ENCODE results near the gene GHRHR.

The GHRHR gene

DNA sequence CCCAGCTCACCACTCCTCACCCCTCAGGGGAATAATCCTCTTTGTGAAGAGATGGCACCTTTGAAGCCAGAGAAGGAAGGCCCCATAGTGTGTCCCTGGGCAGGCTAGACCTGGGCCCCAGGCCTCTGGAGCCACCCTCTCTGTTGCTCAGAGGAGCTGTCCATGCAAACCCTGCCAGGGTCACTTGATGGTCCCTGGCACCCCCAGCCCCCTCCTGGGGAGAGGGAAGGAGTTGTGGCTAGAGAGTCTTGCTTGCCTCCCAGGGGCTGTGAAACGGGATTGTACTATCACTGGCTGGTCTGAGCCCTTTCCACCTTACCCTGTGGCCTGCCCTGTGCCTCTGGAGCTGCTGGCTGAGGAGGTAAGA is 5.8 kb downstream of the GHRHR start:
- DNase-seq = no peak

DNA sequence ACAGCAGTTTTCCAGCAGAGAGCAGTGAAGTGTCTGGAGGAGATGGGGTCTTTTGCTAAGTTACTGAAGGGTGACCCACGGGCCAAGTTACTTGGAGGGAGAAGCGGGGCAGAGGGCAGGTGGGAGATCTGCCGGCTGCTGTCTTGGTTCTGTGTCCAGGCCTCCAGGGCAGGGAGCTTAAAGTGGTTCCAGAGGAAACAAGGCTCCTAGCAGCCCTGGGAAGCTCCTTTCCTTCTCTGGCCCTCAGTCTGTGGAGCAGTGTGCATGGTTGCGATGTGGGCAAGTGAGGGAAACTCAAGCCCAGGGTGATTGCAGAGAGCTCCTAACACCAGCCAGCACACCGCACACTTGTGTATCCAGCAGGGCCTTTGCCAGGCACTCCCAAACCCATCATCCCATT is 6.3 kb downstream of the GHRHR start:
- no peak for DNase-seq

GRCh38 chr7:30970594-30971094 is 6.9 kb downstream of the GHRHR start:
- DNase-seq = no peak

- no peak for DNase-seq
These were observed 7.7 kb downstream of the GHRHR start for GRCh38 chr7:30971440-30971839.

DNA sequence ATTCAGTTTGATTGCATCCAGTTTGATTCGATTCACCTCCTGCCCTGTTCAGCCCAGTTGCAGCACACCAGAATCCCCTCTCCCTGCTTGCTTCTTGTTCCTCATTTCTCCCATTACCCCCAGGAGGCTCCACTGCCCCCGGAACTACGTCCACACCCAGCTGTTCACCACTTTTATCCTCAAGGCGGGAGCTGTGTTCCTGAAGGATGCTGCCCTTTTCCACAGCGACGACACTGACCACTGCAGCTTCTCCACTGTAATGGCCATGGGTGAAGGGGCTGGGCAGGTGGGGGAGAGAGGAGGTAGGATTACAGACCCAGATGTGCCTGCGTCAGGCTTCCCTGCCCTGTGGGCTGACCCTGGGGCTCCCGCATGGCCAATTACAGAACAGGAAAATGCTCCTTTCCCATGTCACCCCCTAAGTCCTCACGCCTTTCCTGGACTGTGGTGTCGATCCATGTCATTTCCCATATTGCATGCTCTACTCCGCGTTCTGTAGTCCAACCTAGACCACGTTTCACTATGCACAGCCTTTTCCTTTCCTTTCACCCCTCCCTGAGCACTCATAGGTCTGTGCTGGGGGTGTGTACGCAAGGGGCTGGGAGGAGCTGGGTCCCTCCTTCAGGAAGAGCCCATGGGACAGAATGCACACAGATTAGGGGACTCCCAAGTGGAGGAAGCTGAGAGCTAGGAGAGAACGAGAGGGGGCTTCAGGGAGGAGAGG is 8.2 kb downstream of the GHRHR start:
- no peak for DNase-seq

GRCh38 chr7:30973292-30973691 is 9.5 kb downstream of the GHRHR start:
- no peak for DNase-seq

DNA sequence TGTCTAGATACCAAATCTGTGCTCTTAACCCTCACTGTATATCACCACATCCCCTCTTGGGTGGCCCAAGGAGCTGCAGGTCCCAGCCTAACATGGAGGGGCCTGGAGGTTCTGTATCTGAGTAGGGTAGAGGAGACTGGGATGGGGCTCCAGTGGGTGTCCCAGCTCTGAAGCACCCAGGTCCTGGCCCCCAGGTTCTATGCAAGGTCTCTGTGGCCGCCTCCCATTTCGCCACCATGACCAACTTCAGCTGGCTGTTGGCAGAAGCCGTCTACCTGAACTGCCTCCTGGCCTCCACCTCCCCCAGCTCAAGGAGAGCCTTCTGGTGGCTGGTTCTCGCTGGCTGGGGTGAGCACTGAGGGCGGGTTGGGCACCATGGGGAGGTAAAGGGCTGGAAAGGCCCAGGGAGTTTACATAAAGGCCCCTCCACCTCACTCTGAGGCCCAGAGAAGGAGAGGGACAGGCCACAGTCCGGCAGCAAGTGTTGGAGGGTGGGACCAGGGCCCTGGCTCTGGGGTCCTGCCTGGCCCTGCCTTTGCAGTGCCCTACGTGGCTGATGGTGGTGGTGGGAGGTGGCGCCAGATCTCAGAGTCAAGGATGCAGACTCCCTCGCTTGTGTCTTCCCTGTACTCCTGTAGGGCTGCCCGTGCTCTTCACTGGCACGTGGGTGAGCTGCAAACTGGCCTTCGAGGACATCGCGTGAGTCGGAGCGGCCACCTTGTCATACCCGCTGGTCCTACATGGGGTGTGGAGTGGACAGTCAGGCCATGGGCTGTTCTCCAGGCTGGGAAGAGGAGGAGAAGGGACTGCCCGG is 10.2 kb downstream of the GHRHR start:
- DNase-seq = no peak

DNA sequence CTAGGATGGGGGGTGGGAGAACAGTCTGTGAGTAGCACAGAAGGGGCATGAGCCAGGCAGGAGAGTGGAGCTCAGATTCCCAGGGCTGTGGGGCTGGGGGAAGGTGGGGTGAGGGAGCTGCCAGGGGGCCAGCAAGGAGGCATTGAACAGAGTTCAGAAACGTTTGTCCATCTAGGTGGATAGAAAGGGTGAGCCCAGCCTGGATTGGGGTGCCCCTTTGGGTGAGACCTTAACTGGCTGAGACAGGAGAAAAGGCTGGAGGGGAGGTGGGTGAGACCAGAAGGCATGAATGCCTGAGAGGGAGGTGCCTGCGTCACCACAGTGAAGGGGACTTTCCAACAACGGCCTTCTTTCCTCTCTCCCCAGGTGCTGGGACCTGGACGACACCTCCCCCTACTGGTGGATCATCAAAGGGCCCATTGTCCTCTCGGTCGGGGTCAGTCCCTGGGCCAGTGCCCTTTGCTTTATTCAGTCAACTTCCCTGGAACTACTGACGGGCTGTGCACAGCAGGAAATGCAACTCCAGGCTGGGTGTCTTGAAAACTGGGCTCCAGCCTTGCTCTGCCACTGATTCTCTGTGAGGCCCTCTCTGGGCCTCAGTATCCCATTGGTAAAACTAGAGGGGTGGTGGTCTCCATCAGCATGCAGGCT is 11.0 kb downstream of the GHRHR start:
- DNase-seq = peak in 1 of 5 experiments; percentile 76

GRCh38 chr7:30975256-30975899 is 11.6 kb downstream of the GHRHR start:
- DNase-seq = no peak

DNA sequence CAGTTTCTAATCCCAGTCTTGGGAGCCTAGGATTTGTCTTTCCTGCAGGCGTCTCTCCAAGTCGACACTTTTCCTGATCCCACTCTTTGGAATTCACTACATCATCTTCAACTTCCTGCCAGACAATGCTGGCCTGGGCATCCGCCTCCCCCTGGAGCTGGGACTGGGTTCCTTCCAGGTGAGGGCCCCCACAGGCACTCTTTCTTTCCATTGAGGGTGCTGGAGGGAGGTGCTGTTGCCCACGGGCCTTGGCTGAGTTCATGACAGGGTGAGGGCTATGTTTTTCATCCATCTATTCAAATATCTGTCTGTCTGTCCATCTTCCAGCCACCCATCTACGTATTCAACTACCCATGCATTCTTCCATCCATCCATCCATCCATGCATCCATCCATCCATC is 12.6 kb downstream of the GHRHR start:
- DNase-seq = no peak

DNA sequence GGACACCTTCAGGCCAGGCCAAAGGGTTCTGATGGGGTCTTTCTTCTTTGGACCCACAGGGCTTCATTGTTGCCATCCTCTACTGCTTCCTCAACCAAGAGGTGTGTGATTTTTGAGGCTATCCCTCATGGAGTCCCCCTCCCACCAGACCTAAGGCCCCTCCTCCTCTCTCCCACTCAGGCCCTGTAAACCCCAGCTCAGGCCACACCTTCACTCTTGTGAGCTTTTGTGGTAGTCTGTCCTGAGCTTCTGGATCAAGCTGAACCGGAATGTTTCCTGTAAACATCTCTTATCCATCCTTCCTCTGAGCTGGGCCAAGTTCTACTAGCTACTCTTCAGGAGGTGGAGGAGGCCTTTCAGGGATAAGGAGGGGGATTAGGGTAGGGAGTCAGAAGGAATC is 13.5 kb downstream of the GHRHR start:
- DNase-seq = no peak

GRCh38 chr7:30977896-30978564 is 14.3 kb downstream of the GHRHR start:
- peak in 1 of 5 experiments; percentile 19 for DNase-seq

- DNase-seq = no peak
These were observed 15.3 kb downstream of the GHRHR start for GRCh38 chr7:30979027-30979426.

DNA sequence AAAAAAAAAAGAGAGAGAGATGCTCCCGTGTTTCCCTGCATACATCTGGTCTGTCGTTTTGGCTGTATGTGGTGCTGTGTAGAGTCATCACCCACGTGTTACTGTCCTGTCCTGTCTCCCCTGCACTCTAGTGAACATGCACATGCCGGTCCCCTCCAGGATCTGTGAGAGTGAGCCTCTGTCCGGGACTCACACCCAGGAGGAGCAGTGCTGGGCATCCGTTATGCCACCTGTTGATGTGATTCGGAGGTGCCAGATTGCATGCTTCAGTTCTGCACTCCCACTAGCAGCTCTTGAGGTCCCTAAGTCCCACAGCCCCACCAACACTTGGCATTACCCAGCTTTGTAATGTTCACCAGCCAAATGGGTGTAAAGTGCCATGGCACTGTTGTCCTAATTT is 16.4 kb downstream of the GHRHR start:
- no peak for DNase-seq

DNA sequence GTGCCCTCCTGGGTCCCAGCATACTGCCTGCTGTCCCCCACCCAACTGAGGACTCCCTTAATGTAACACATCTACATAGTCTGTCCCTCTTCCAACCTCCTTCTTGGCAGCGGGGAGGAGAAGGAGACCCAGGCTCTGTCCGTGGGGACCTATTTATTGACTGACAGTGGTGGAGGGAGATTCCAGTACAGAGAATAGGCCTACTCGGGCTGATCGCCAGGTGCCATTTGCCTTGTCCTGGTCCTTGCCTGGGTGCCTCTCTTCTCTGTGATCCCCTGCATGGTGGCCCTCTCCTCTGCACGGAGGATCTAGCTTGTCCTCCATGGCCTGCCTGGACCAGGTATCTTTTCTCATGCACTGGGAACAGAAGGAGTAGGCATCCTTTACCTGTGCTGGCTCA is 17.0 kb downstream of the GHRHR start:
- no peak for DNase-seq

GRCh38 chr7:30983042-30983913 is 19.5 kb downstream of the GHRHR start:
- peak; percentile 19 to 63 (median 57) for DNase-seq

DNA sequence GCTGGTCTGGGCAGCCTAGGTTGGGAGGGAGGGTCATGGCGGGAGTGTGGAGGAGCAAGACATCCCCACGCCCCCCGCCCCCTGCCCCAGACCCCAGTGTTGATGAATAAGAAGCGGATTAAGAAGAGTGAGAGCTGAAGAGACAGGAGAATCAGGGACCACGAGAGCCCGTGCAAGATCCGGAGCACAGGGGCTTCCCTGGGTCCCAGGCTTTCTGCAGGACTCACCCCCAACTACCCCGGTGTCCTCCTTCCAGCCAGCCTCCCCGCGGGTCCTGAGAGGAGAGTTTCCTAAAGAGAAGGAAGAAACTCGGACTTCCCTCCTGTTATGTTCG is 20.1 kb downstream of the GHRHR start:
- DNase-seq = no peak

- no peak for DNase-seq
These were observed 20.8 kb downstream of the GHRHR start for GRCh38 chr7:30984359-30985107.

DNA sequence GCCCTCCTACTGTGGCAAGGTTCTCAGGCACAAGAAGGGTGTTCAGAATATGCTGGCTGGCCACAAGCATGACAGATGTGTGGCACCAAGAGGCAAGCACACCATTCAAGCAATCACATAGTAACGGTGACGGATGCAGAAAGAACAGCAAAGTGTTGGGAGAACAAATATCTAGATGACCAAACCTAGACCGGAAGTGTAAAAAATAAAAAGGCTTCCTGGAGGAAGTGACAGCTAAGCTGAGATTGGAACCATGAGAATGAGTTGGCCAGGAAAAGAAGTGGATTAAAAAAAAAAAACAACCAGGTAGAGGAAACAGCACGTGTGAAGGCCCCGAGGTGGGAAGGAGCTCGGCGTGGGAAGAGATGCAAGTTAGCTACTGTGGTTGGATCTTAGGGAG is 22.0 kb downstream of the GHRHR start:
- DNase-seq = no peak

GRCh38 chr7:30986331-30986730 is 22.6 kb downstream of the GHRHR start:
- no peak for DNase-seq

GRCh38 chr7:30986738-30987137 is 23.0 kb downstream of the GHRHR start:
- DNase-seq = no peak

All from T-helper 2 cell (primary cell).